Stimulated activated CD8-positive, alpha-beta memory T cell treated with anti-CD3 and anti-CD28 coated beads, Interleukin-12 subunit alpha, Interleukin-12 subunit beta, amount 100 ng/mL, for 1 hour (primary cell): ENCODE results near the gene C20orf141.
"Not testable (repeated sequence)": the region's sequence is repeated elsewhere in the genome, so short reads cannot be mapped to it uniquely, and the experiment has no call there.

ENCODE experiments used
- DNase-seq: peaks from one replicate; pipeline ENCODE4 v3.0.0-alpha.2; 2020; ENCODE audit warnings: low read depth

C20orf141 gene, protein sequence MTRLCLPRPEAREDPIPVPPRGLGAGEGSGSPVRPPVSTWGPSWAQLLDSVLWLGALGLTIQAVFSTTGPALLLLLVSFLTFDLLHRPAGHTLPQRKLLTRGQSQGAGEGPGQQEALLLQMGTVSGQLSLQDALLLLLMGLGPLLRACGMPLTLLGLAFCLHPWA

DNA sequence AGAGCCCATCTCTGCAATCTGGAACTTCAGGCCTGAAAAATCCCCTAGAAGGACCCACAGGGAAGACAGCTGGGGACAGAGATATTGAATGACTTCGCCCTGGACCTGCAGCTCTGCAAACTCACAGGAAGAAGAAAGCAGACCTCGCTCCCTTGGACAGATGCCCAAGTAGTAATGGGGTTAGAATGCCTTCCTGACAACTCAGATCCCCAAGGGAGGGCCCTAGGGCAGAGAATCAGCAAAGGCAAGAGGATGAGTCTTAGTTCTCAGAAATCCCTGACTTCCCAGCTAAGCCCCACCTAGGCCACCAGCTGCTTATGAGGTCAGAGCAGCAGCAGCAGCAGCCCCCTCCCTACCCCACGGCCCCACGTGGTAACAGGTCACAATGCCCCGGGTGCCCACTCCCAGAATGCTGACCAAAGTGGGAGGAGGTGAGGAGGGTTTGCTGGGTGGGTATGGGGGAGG is at the start of gene C20orf141:
C20orf141 (plus strand) TSS at position 401 of the 465 bp plus-strand sequence. CDS start 198 bp downstream, outside the sequence.
- DNase-seq, result no peak

DNA sequence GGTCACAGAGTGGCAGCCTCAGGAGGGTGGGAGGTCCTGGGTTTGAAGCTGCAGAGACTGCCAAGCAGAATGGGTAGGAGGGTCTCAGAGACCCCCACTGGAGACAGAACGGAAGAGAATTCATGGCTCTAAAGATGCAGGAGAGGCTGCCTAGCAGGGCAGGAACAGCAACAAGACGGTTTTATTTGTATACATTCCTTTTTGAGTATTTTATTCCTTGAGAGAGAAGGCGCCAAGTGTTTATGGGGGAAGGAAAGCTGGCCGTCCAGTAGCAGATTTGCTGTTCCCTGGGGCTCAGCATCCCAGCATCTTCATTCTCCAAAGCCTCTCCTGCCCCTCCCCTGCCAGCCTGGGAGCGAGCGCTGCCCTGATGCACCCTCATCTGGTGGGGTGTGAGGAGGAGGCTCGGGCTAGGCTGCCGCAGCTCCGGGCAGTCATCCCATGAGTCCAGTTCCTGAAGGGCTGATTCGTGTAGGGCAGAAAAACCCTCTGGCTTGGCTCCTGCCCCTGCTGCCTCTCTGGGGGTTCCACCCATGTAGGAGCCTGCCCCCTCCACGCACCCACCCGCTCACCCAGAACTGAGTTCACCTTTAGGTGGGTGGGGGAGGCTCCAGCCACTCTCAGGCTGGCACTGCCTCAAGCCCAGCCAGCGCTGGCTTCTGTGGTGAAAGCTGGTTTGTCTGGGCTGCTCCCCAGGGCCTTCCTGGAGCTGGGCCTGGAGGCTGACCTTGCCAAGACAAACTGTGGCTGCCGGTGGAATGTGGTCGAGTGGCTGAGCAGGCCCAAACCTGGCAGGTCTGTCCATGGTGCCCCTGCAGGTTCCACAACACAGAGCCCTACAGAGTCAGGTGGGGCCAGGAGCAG is 46.8 kb upstream of the C20orf141 start:
- no peak for DNase-seq

DNA sequence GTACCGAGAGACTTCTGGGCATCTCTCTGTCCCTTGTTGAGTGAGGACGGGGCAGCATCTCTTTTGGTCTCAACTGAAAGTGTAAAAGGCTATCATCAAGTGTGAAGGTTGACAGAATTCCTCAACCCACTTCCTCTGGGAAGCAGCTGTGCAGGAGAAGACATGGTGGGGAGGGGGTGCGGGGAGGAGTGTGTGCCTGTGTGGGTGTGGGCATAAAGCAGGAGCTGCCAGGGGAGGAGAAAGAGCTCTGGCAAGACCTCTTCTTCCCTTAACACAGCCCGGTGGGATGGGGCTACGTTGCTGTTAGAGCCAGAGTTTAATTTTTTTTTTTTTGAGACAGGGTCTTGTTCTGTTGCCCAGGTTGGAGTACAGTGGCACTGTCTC is 46.2 kb upstream of the C20orf141 start:
- no peak for DNase-seq

DNA sequence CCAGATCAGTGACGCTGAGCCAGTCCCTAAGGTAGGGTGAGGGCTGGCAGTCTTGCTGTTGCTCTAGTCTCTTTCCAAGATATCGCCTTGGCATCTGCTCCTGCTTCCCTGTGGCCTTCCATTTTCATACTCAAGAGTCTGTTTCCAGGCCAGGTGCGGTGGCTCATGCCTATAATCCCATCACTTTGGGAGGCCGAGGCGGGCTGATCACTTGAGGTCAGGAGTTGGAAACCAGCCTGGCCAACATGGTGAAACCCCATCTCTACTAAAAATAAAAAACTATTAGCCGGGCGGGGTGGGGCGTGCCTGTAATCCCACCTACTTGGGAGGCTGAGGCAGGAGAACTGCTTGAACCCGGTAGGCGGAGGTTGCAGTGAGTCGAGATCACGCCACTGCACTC is 44.7 kb upstream of the C20orf141 start:
- not testable (repeated sequence) for DNase-seq

DNA sequence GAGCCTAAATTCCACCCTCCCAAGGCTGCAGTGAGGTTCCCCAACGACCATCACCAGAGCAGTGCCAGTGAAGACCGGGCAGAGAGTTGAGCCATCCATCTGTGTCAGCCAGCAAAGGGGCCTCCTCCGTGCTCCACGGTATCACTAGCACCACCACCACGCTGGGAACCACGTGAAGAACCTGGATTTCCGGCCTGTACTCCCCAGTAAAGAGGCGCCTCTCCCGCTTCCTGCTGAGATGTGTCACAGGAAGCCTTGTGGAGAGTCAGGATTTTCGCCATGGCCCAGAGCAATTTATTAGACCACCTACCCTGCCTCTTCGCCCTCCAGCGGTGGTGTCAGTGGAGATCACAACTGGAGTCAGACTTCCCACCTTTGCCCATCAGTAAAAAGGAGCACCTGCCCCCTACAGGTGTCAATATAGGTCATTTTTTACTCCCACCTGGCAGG is 43.1 kb upstream of the C20orf141 start:
- no peak for DNase-seq

DNA sequence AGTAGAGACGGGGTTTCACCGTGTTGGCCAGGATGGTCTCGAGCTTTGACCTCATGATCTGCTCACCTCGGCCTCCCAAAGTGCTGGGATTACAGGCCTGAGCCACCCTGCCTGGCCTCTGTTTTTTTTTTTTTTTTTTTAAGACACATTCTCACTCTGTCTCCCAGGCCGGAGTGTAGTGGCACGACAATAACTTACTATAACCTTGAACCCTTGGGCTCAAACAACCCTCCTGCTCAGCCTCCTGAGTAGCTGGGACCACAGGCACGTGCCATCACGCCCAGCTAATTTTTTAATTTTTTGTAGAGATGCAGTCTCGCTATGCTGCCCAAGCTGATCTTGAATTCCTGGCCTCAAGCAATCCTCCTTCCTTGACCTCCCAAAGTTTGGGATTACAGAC is 41.0 kb upstream of the C20orf141 start:
- DNase-seq, result no peak

DNA sequence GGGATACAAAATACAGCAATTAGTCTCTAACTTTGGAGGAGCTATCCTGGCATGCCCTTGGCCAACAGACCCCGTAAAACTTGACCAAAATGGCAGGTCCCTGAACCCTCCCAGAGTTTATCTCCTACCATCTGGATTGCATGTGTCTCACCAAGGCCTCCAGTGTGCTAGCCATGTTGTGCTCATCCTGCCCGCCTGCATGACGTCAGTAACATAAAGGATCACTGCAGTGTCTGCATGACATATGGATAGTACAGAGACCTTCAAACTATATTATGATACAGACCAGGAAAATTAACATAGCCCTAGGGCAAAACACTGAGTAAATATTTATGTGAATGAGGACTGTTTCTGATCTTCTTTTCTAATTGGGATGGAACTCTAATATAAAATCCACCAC is 39.6 kb upstream of the C20orf141 start:
- no peak for DNase-seq

DNA sequence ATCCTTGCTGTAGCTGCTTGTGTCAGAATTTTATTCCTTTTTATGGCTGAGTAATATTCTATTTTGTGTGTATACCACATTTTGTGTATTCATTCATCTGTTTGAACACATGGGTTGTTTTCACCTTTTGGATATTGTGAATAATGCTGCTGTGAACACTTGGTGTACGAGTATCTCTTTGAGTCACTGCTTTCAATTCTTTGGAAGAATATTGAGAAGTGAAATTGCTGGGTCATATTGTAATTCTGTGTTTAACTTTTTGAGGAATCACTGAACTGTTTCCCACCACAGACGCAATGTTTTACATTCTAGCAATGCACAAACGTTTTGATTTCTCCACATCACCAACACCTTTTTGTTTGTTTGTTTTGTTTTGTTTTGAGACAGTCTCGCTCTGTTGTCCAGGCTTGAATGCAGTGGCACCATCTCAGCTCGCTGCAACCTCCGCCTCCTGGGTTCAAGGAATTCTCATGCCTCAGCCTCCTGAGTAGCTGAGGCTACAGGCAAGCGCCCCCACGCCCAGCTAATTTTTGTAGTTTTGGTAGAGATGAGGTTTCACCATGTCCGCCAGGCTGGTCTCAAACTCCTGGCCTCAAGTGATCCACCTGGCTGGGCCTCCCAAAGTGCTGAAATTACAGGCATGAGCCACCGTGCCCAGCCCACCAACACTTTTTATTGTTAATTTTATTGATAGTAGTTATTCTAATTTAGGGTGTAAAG is 36.0 kb upstream of the C20orf141 start:
- no peak for DNase-seq

DNA sequence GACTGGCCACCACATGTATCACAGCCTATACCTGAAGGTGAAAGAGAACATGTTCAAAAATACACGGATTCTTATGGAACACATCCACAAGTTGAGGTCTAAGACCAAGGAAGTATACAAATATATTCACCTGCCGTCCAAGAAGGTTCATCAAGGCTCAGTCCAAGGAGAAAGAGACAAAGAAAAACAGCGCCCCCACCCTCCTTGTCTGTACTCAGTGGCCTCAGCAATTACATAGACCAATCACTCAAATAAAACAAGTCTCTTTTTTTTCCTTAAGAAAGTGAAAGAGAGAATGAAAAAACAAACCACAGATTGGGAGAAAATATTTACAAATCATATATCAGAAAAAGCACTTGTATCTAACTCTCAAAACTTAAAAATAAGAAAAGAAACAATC is 33.8 kb upstream of the C20orf141 start:
- DNase-seq, result no peak

DNA sequence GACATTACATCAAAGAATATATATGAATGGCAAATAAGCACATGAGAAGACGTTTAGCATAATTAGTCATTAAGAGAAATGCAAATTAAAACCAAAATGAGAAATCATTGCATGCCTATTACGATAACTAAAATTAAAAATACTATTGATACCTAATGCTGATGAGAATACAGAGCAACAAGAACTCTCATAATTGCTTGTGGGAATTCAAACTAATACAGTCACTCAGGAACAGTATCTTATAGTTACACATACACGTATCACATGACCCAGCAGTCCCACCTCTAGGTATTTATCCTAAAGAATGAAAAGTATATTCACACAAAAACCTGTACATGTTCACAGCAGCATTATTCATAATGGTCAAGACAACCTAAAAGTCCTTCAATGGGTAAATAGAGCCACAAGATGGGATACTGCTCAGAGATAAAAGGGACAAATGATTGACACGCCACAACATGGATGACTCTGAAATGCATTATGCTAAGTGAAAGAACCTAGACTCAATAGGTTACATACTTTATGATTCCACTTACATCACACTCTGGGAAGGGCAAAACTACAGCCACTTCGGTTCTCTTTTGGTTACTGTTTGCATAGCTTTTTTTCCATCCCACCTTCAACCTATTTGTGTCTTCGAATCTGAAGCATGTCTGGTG is 30.8 kb upstream of the C20orf141 start:
- DNase-seq, result no peak

DNA sequence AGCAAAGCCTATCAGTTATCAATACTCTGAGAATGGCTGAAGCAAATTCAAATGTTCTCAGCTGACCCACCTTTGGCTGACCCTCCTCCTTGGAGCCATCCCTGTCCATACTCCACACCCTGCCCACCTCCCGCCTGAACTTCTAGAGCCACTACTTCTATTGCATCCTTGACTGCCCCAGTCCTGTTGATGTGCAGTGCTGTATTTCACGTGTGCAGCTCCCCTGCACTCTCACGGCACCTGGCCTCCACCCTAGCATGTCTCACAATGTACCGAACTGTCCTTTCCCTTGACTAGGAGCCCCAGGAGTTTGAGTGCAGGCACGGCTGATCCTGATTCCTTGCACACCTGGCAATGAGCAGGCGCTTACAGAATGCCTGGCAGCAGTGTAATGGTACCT is 21.3 kb upstream of the C20orf141 start:
- no peak for DNase-seq

DNA sequence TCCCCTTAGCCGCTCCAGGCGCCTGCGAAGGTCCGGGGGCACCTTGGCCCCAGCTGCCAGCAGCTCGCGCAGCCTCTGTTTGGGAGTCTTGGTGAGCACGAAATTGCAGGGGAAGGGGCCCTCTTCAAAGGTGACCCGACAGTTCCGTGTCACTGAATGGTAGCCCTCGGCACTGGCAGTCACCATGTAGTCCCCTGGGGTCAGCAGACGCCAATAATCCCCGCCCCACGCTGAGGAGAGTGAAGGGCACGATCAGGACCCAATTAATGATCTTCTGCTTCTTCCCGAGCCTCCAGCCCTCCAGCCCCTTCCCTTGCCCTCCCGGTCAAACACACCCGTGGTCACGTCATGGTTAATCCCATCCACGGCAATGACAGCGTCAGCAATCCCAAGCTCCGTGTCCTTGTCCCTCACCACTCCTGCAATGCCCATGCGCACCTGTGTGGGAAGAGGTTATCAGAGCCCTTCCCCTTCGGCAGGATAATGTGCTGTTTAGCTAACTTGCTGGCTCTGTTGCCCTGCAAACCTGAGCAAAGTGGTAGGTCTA is 20.5 kb upstream of the C20orf141 start:
- DNase-seq, result no peak

DNA sequence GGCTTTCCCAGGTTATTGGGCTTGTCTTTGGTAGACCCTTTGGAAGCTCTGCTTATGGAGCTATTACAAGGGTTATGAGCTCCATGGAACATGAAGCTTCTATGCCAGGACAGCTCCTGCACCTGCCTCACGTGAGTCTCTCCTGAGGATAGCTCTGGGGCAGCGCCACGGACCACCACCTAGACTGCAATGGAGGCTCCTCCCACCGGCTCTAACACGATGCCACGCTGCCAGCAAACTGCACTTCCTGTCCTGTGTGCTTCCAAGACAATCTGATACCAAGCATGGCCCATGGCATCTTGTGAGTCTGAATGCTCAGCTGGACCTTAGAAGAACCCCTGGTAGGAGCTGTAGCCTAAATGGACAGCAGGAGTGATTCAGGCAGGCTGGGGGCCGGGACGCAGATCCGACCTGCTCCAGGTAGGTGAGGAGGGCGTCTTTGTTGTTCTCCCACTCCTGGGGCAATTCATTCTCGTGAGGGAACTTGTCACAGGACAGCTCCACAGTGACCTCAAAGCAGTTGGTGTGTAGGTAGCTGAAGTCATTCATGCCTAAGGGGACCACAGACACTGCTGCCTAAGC is 19.8 kb upstream of the C20orf141 start:
- DNase-seq, result no peak

DNA sequence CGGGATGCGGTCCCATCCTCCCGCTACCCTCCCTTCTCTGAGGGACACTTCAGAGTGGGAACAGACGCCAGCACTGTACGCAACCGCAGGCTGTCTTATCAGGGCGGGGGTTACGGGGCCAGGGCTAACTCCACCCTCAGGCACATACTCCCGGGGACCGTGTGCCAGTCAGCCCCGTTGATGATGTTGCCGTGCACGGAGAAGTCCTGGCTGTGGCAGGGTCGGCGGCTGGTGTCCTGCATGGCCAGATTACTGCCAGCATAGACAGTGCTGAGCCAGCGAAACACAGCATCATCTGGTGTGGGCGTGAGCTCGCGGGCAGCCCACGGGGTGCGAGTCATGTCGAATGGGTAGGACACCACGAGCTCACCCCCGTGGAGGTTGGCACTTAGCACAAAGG is 19.3 kb upstream of the C20orf141 start:
- DNase-seq, result no peak

DNA sequence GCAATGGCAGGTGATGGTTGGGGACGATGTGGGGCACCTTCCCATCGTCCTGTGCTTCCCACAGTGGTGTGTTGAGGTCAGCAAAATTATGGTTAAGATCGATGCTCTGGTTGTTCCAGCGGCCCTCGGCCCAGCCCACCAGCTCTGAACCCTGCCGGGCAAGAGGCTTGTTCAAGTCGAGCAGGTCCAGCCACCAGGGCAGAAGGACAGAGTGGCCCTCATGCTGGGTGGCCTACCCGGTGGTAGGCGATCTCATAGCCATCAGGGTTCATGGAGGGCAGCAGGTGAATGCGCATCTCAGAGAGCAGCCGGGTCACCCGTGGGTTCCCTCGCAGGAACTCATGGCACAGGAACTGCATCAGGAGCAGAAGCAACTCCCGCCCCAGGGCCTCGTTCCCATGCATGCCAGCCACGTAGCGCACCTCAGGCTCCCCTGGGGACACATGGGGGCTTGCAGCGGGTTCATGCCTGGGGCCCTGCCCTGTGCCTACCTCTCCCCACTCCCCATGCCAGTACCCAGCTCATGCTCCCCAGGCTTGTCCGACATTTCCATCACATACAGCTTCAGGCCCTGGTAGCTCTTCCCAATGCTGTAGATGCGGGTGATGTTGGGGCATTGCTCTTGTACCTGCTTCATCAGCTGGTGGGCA is 18.7 kb upstream of the C20orf141 start:
- no peak for DNase-seq

DNA sequence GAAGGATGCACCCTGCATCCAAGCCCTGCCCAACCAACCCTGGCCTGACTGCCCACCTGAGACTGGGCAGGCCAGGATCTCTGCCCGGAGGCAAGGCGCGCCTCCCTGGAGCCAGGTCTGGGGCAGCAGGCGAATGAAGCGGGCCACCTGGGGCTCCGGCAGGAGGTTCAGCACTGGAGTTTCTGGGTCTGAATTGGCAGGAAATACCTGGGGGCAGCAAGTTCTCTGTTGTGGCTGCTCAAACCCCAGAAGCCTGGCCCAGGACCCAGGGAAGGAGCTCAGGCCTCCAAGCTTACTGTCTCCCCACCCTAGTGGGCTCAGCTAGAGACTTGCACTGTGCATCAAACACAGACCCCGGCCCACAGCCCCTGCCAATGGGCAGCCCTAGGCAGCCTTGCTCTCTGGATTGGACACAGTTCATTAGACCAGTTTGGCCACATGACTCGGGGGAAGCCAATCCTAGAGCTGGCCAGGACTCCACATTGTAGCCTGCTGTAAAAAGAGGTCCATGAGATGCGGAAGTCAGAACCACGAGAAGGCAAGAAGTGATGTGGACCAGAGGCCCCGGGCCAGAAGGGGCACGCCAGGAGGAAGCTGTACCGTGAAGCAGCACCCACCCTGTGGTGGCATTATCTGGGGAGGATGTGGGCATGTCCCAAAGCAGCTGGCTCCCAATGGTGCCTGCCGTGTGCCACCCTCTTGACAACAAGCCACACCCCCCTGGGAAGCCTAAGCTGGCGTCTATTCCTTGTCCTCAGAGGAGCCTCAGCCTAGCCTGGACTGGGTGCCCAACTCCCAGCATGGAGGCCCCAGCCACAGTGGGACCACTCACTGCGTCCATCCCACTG is 17.4 kb upstream of the C20orf141 start:
- no peak for DNase-seq

DNA sequence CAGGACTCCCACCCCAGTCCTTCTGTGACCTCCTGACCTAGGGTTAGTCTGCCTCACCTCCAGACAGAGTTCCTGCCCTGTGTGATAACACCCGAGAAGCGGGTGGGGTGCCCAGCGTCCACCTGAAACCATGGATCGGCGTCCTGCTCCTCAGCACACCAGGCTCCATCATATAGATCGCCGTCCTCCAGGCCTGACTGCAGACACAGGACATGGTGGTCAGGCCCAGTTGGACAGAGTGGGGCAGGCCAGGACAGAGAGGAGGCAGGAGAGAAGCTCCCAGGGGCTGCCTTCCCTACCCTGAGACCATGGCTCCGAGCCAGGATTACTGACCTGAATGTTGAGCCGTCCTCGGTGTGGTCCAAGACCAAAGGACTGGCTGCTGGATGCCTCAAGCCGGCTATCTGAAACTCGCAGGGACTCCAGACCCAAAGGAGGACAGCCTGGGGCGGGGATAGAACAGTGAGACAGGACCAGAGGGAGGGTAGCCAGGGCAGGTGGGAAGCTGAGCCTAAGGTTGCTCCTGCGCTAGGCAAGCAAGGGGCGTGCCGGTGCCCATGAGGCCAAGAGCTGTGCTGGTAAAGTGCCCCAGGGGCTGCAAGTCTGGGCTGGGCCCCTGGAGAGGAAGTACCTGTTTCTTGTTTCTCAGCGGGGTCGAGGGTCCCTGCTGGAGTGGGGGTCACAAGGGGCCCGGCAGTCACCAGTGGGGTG is 16.5 kb upstream of the C20orf141 start:
- DNase-seq, result no peak

DNA sequence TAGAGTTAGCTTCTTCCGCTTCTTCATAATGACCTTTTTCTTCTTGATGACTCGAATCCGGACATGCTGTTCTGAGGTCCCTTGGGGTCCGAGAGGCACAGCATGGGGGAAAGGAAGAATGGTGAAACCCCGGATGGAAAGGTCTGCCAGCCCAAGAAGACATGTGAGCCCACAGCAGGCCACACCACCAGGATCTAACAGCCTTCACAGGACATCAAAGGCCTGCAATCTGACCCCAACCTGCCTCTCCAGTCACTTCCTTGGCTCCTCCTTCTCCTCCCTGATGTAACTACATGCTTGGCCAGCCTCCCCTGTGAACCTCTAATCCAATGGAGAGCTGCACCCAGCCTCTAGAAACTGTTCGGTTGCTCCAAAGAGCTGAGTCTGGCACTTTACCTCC is 16.0 kb upstream of the C20orf141 start:
- no peak for DNase-seq

DNA sequence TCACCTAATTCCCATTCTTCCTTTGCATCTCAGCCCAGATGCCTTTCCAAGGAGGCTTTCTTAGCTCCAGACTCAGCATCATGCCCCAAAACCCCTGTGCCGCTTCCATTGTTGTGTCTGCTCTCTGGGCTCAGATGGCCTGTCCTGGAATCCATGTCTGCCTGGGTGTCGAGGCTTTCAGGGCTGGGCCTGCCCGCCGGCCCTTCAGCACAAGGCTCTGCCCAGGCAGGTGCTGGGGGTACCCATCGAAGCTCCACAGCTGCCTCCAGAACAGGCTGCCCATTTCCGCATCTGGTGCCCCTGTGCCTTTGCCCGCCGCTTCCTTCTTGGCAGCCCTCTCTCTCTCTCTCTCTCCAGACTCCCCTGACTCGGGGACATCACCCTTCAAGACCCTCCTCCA is 15.5 kb upstream of the C20orf141 start:
- no peak for DNase-seq
